Keratinocyte (primary cell): ENCODE measurements around the gene MRPL12. TPM values are rescaled to one million over a fixed set of nuclear protein-coding genes. Genes with fewer than 3 reads are reported as not detected.

Experiments used
- DNase-seq: peaks from one replicate; pipeline ENCODE4 v3.0.0-alpha.2; 2011; ENCODE audit warnings: low read depth, missing footprints, low spot score
- FAIRE-seq: peaks from 2 replicates; lab custom pipeline; 2011; peaks lifted over from hg19 to GRCh38; lab: Jason Lieb, UNC
- H2AFZ ChIP-seq: 2 replicates; pipeline ENCODE4 v1.6.0; 2012; ENCODE audit warnings: low read length, control low read depth, inconsistent platforms; ENCODE audit not compliant: control insufficient read depth
- H3K27ac ChIP-seq: 2 replicates; pipeline ENCODE4 v1.5.1; 2011; ENCODE audit warnings: low read length; ENCODE audit not compliant: control insufficient read depth, insufficient read depth
- H3K27me3 ChIP-seq: 3 replicates; pipeline ENCODE4 v1.6.0; 2011; ENCODE audit warnings: low read length; ENCODE audit not compliant: control insufficient read depth, insufficient read depth; ENCODE audit errors: extremely low read depth
- H3K36me3 ChIP-seq, 2 experiments: 2 replicates in 1 of 2; 3 replicates in 1 of 2; pipeline ENCODE4 v1.5.1; 2011; ENCODE audit warnings: low read length in 2 of 2, mild to moderate bottlenecking in 1 of 2; ENCODE audit not compliant: control insufficient read depth in 2 of 2, insufficient read depth in 2 of 2; ENCODE audit errors: extremely low read depth in 1 of 2
- H3K4me1 ChIP-seq: 3 replicates; pipeline ENCODE4 v1.5.1; 2011; ENCODE audit warnings: low read length; ENCODE audit not compliant: control insufficient read depth, insufficient read depth; ENCODE audit errors: extremely low read depth
- H3K4me2 ChIP-seq: 3 replicates; pipeline ENCODE4 v1.6.0; 2011; ENCODE audit warnings: low read depth, low read length; ENCODE audit not compliant: control insufficient read depth, insufficient read depth; ENCODE audit errors: extremely low read depth
- H3K4me3 ChIP-seq, 3 experiments: fragments of 200-600 bp in 1 of 3; sonication (generic) in 1 of 3; 2 replicates in 2 of 3; 3 replicates in 1 of 3; pipeline ENCODE4 v1.5.1; 2011 to 2016; ENCODE audit warnings: low read length in 3 of 3, mild to moderate bottlenecking in 3 of 3, control low read depth in 2 of 3, inconsistent platforms in 1 of 3, low read depth in 1 of 3, mixed read lengths in 1 of 3, mixed run types in 1 of 3, moderate library complexity in 1 of 3; ENCODE audit not compliant: control insufficient read depth in 2 of 3, insufficient read depth in 2 of 3; ENCODE audit errors: extremely low read depth in 1 of 3
- H3K79me2 ChIP-seq: 2 replicates; pipeline ENCODE4 v1.6.0; 2012; ENCODE audit warnings: low read length; ENCODE audit not compliant: control insufficient read depth, insufficient read depth
- H3K9ac ChIP-seq: 3 replicates; pipeline ENCODE4 v1.6.0; 2011; ENCODE audit warnings: low read length; ENCODE audit not compliant: control insufficient read depth, insufficient read depth; ENCODE audit errors: extremely low read depth
- H3K9me1 ChIP-seq: 3 replicates; pipeline ENCODE4 v1.6.0; 2011; ENCODE audit warnings: low read length; ENCODE audit not compliant: control insufficient read depth, insufficient read depth; ENCODE audit errors: extremely low read depth
- H3K9me3 ChIP-seq: 2 replicates; pipeline ENCODE4 v1.5.1; 2012; ENCODE audit warnings: low read depth, low read length; ENCODE audit not compliant: control insufficient read depth
- H4K20me1 ChIP-seq: 3 replicates; pipeline ENCODE4 v1.6.0; 2011; ENCODE audit warnings: low read length; ENCODE audit not compliant: control insufficient read depth, insufficient read depth; ENCODE audit errors: extremely low read depth
- CTCF ChIP-seq, 3 experiments: IDR thresholded peaks in 1 of 3; conservative IDR thresholded peaks in 1 of 3; optimal IDR thresholded peaks in 1 of 3; 2 replicates in 2 of 3; 3 replicates in 1 of 3; pipeline versions ENCODE3 to v1.5.1; 2011; ENCODE audit warnings: low read length in 3 of 3, mild to moderate bottlenecking in 3 of 3, moderate library complexity in 2 of 3, control low read depth in 1 of 3, inconsistent platforms in 1 of 3; ENCODE audit not compliant: insufficient read depth in 2 of 3; ENCODE audit errors: extremely low read depth in 1 of 3
- EZH2 ChIP-seq: IDR thresholded peaks from one replicate; pipeline ENCODE4 v1.6.1; 2012; ENCODE audit warnings: inconsistent platforms, mild to moderate bottlenecking, low read length, moderate library complexity
- dilution Hi-C: fragments of 300-500 bp; cut with MboI; formaldehyde crosslinking; loops from one replicate; pipeline ENCODE4 v1.7.0; 2020; ENCODE audit warnings: low sequenced_read_pairs; ENCODE audit not compliant: extremely low pct_ligation_motif_present
- polyA plus RNA-seq, 5 experiments: library from polyadenylated mRNA; depleted of rRNA in 3 of 5; stranded (reverse) in 3 of 5; stranded (forward) in 1 of 5; unstranded in 1 of 5; fragments of >200 nt; gene quantifications; 1 replicate in 1 of 5; 2 replicates in 3 of 5; 3 replicates in 1 of 5; pipeline versions ENCODE4 v1.2.1 to v1.2.3, GENCODE V29; 2011 to 2012; ENCODE audit warnings: missing spikeins in 2 of 5, low read depth in 1 of 5, low replicate concordance in 1 of 5

Gene MRPL12
- polyA plus RNA-seq, 1 donor (not counting 4 experiments of a cell fraction or from before 2014, with no cell fraction given), result 78.5 TPM

- Histone ChIP-seq H3K27ac (peak within 1 kb of the TSS; percentile 80), H3K9me3 (no peaks in the 10 kb centered on the region), H3K9me1 (no peaks in the 10 kb centered on the region), H3K79me2 (peaks cover 44% of the 10 kb centered on the region), H3K4me2 (peak within 1 kb of the TSS; percentile 93), H3K27me3 (no peaks in the 10 kb centered on the region), H4K20me1 (no peaks in the 10 kb centered on the region), H3K4me3 (peak within 1 kb of the TSS; percentile 74 to 89 (median 83)), H3K9ac (peak within 1 kb of the TSS; percentile 92), H3K36me3 (peaks cover 17 to 38% of the 10 kb centered on the region in 2 experiments), H2AFZ (peak within 1 kb of the TSS; percentile 64), H3K4me1 (peaks cover 25% of the 10 kb centered on the region)
- DNase-seq (peak; percentile 87), FAIRE-seq (no peak)
- TF ChIP-seq CTCF (optimal IDR thresholded peaks at IDR 0.05 in 1 of 3, IDR thresholded peaks at IDR 0.05 in 1 of 3, conservative IDR thresholded peaks at IDR 0.05 in 1 of 3; ENCODE audit: extremely low read depth in 1 of 3, insufficient read depth in 2 of 3, low read length in 3 of 3), result no peak
- TF ChIP-seq EZH2, result no peak
- dilution Hi-C loops, result no loop called here
Observed at GRCh38 chr17:81666342-81667191, 36.6 kb upstream of the MRPL12 start, which contains the start of the genes CCDC137 and OXLD1. TSS of gene CCDC137 (plus strand) at chr17:81666737. CDS start at chr17:81666767, 30 bp downstream. TSS of gene OXLD1 (minus strand) at chr17:81666605. CDS start at chr17:81666577, 28 bp downstream.

- no peaks in the 10 kb centered on the region for H3K9me1 ChIP-seq
- H3K4me3 ChIP-seq, result peak overlapping the region; percentile 68 to 83 (median 74)
- dilution Hi-C loops, result no loop called here
- H3K9me3 ChIP-seq, result no peaks in the 10 kb centered on the region
- H3K4me2 ChIP-seq, result peak overlapping the region; percentile 93
- no peak for TF ChIP-seq EZH2
- peak in 2 of 3 experiments; percentile 71 to 85 for TF ChIP-seq CTCF (optimal IDR thresholded peaks at IDR 0.05 in 1 of 3, IDR thresholded peaks at IDR 0.05 in 1 of 3, conservative IDR thresholded peaks at IDR 0.05 in 1 of 3; ENCODE audit: extremely low read depth in 1 of 3, insufficient read depth in 2 of 3, low read length in 3 of 3)
- FAIRE-seq (no peak), DNase-seq (no peak)
- peaks cover 50% of the 10 kb centered on the region for H3K79me2 ChIP-seq
- H3K36me3 ChIP-seq, result peaks cover 28 to 48% of the 10 kb centered on the region in 2 experiments
- no peaks in the 10 kb centered on the region for H4K20me1 ChIP-seq
- H3K27me3 ChIP-seq, result no peaks in the 10 kb centered on the region
- H3K4me1 ChIP-seq, result peaks cover 25% of the 10 kb centered on the region
- H3K9ac ChIP-seq, result peak overlapping the region; percentile 69
- H2AFZ ChIP-seq, result peak overlapping the region; percentile 13
- peak overlapping the region; percentile 60 for H3K27ac ChIP-seq
Observed at GRCh38 chr17:81667754-81668153, 35.4 kb upstream of the MRPL12 start.
